WTC11 (cell line): ENCODE data around the gene COL4A1. TPM values are rescaled to one million over a fixed set of nuclear protein-coding genes. Genes with fewer than 3 reads are reported as not detected.

Experiments used
- ATAC-seq: fragments of 200-7000 bp; cut with Tn5 transposase; 2 replicates; pipeline ENCODE4 v1.10.0; 2021; ENCODE audit warnings: mild to moderate bottlenecking, moderate library complexity
- CTCF ChIA-PET: fragments of 300-600 bp; sonication (Branson Sonifier 250); formaldehyde crosslinking; loops from one replicate; lab custom pipeline; 2021; ENCODE audit warnings: antibody characterized with exemption; lab: Charles Lee
- POLR2A ChIA-PET: fragments of 350-600 bp; sonication (Branson Sonifier 250); formaldehyde crosslinking; loops from one replicate; lab custom pipeline; 2021; ENCODE audit warnings: antibody characterized with exemption; lab: Charles Lee
- DNase-seq: peaks from one replicate; pipeline ENCODE4 v3.0.0; 2021; ENCODE audit warnings: low spot score
- H3K27ac Mint-ChIP-seq: 2 replicates; pipeline ENCODE4 v1.8.0; 2021; ENCODE audit warnings: mixed read lengths
- H3K27me3 Mint-ChIP-seq: 2 replicates; pipeline ENCODE4 v1.8.0; 2021; ENCODE audit warnings: low read depth, mild to moderate bottlenecking, moderate library complexity, mixed read lengths
- H3K36me3 Mint-ChIP-seq: 2 replicates; pipeline ENCODE4 v1.8.0; 2021; ENCODE audit warnings: mixed read lengths
- H3K4me1 Mint-ChIP-seq: 2 replicates; pipeline ENCODE4 v1.8.0; 2022; ENCODE audit warnings: mixed read lengths
- H3K4me3 Mint-ChIP-seq: 2 replicates; pipeline ENCODE4 v1.8.0; 2021; ENCODE audit warnings: mild to moderate bottlenecking, moderate library complexity, mixed read lengths
- H3K9me3 Mint-ChIP-seq: 2 replicates; pipeline ENCODE4 v1.8.0; 2021; ENCODE audit warnings: mixed read lengths
- ELF4 ChIP-seq: sonication (generic); formaldehyde crosslinking; IDR thresholded peaks from 2 replicates; pipeline ENCODE4 v1.8.1; 2022; ENCODE audit warnings: low read depth, mild to moderate bottlenecking, moderate library complexity, missing genetic modification reagents
- FOXP1 ChIP-seq: sonication (generic); formaldehyde crosslinking; IDR thresholded peaks from 2 replicates; pipeline ENCODE4 v1.8.0; 2022; ENCODE audit warnings: missing genetic modification reagents, mild to moderate bottlenecking, moderate library complexity, borderline replicate concordance
- GABPB1 ChIP-seq: sonication (generic); formaldehyde crosslinking; IDR thresholded peaks from 2 replicates; pipeline ENCODE4 v1.8.1; 2023; ENCODE audit warnings: mild to moderate bottlenecking, missing genetic modification reagents
- GRHL2 ChIP-seq: fragments of 250-450 bp; sonication (Bioruptor Pico); IDR thresholded peaks from 2 replicates; pipeline ENCODE4 v1.8.0; 2022; ENCODE audit warnings: mild to moderate bottlenecking, moderate library complexity; ENCODE audit not compliant: insufficient replicate concordance, severe bottlenecking
- NFE2L1 ChIP-seq: sonication (generic); formaldehyde crosslinking; IDR thresholded peaks from 2 replicates; pipeline ENCODE4 v1.8.1; 2023; ENCODE audit warnings: missing genetic modification reagents
- NFYB ChIP-seq: sonication (generic); formaldehyde crosslinking; conservative IDR thresholded peaks from 2 replicates; pipeline ENCODE4 v1.8.0; 2022; ENCODE audit warnings: low read depth, missing genetic modification reagents
- PRRX2 ChIP-seq: fragments of 250-450 bp; sonication (Bioruptor Pico); IDR thresholded peaks from 2 replicates; pipeline ENCODE4 v1.8.0; 2021; ENCODE audit warnings: mild to moderate bottlenecking
- RORB ChIP-seq: fragments of 250-450 bp; sonication (Bioruptor Pico); IDR thresholded peaks from 2 replicates; pipeline ENCODE4 v1.9.0; 2021; ENCODE audit warnings: mild to moderate bottlenecking
- TP53 ChIP-seq: sonication (generic); formaldehyde crosslinking; IDR thresholded peaks from 2 replicates; pipeline ENCODE4 v1.8.1; 2023; ENCODE audit warnings: mild to moderate bottlenecking, missing genetic modification reagents
- USF1 ChIP-seq: sonication (generic); formaldehyde crosslinking; IDR thresholded peaks from 2 replicates; pipeline ENCODE4 v1.8.0; 2022; ENCODE audit warnings: mild to moderate bottlenecking, missing genetic modification reagents
- ZNF532 ChIP-seq: fragments of 250-450 bp; sonication (Bioruptor Pico); IDR thresholded peaks from 2 replicates; pipeline ENCODE4 v1.9.0; 2021; ENCODE audit warnings: mild to moderate bottlenecking, borderline replicate concordance
- total RNA-seq: library from RNA; stranded (reverse); gene quantifications from 3 replicates; pipeline ENCODE4 v1.2.3, GENCODE V29; 2021
- TF ChIP-seq, protein P1 (sequence below): sonication (generic); formaldehyde crosslinking; IDR thresholded peaks from 2 replicates; pipeline ENCODE4 v1.8.0; 2023; ENCODE audit warnings: missing genetic modification reagents, mild to moderate bottlenecking, borderline replicate concordance
- TF ChIP-seq, protein P2 (sequence below): sonication (generic); formaldehyde crosslinking; IDR thresholded peaks from 2 replicates; pipeline ENCODE4 v1.8.0; 2023; ENCODE audit warnings: mild to moderate bottlenecking, missing genetic modification reagents
- TF ChIP-seq, protein P3 (sequence below): fragments of 250-450 bp; sonication (Bioruptor Pico); conservative IDR thresholded peaks from 2 replicates; pipeline ENCODE4 v1.9.0; 2021; ENCODE audit warnings: mild to moderate bottlenecking

COL4A1 gene
- total RNA-seq, 1 experiment from 2014 or later, result 89.6 TPM

DNA sequence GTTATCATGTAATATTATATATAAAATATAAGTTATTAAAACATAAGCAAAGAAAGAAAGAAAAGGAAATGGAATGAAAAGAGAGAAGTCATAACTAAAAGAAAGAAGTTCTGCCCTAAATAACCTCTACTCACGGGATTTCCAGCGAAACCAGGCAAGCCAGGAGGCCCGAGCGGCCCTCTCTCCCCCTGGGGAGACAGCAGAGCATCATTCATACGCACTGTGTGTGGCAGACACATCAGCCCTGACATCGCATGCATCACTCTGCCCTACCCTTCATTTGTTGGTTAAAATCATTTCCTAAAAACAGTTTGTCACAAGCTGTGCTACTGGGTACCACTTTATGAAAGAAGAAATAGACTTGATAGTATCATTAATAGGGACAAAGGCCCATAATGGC is 95.2 kb downstream of the COL4A1 start:
- Mint-ChIP-seq H3K27ac (no peak overlapping the region), H3K36me3 (peaks cover 3% of the 10 kb centered on the region; the same call in 1 of the 2 replicates), H3K4me3 (no peak overlapping the region), H3K9me3 (no peaks in the 10 kb centered on the region; the same call in 1 of the 2 replicates), H3K4me1 (no peaks in the 10 kb centered on the region), H3K27me3 (no peaks in the 10 kb centered on the region)
- POLR2A ChIA-PET, result no interaction called here
- CTCF ChIA-PET, result no interaction called here
- DNase-seq (no peak), ATAC-seq (no peak)
- TF ChIP-seq FOXP1 (CRISPR knock-in tag) (no peak), ELF4 (no peak), TP53 (CRISPR knock-in tag) (no peak), USF1 (CRISPR knock-in tag) (no peak), NFYB (CRISPR knock-in tag) (no peak), ZNF532 (CRISPR knock-in tag) (no peak), GRHL2 (CRISPR knock-in tag) (no peak)
- TF ChIP-seq, protein P1, sequence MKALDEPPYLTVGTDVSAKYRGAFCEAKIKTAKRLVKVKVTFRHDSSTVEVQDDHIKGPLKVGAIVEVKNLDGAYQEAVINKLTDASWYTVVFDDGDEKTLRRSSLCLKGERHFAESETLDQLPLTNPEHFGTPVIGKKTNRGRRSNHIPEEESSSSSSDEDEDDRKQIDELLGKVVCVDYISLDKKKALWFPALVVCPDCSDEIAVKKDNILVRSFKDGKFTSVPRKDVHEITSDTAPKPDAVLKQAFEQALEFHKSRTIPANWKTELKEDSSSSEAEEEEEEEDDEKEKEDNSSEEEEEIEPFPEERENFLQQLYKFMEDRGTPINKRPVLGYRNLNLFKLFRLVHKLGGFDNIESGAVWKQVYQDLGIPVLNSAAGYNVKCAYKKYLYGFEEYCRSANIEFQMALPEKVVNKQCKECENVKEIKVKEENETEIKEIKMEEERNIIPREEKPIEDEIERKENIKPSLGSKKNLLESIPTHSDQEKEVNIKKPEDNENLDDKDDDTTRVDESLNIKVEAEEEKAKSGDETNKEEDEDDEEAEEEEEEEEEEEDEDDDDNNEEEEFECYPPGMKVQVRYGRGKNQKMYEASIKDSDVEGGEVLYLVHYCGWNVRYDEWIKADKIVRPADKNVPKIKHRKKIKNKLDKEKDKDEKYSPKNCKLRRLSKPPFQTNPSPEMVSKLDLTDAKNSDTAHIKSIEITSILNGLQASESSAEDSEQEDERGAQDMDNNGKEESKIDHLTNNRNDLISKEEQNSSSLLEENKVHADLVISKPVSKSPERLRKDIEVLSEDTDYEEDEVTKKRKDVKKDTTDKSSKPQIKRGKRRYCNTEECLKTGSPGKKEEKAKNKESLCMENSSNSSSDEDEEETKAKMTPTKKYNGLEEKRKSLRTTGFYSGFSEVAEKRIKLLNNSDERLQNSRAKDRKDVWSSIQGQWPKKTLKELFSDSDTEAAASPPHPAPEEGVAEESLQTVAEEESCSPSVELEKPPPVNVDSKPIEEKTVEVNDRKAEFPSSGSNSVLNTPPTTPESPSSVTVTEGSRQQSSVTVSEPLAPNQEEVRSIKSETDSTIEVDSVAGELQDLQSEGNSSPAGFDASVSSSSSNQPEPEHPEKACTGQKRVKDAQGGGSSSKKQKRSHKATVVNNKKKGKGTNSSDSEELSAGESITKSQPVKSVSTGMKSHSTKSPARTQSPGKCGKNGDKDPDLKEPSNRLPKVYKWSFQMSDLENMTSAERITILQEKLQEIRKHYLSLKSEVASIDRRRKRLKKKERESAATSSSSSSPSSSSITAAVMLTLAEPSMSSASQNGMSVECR (CRISPR knock-in tag), result no peak

DNA sequence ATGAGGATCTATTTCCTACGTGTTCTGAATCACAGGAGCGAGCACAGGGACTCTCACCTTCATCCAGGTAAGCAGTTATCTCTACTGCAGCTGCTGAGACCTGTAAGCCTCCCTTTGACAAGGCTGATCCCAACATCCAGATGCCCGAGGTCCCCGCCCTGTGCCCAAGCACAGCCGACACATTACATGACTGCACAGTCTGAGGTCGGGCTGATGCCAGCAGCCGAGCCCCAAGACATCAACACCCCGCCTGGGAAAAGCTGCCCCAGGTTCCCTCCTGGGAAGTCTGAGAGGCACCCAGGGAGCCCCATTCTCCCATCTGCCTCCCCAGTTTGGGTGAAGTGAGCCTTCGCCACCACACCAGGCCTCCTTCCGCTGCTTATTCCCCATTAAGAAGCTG is 95.9 kb downstream of the COL4A1 start:
- no peaks in the 10 kb centered on the region for H3K27me3 Mint-ChIP-seq
- H3K9me3 Mint-ChIP-seq, result no peaks in the 10 kb centered on the region; the same call in 1 of the 2 replicates
- DNase-seq (no peak), ATAC-seq (no peak)
- H3K36me3 Mint-ChIP-seq, result peaks cover 3% of the 10 kb centered on the region; the same call in 1 of the 2 replicates
- TF ChIP-seq NFE2L1 (CRISPR knock-in tag), result no peak
- TF ChIP-seq GABPB1 (CRISPR knock-in tag), result no peak
- no peaks in the 10 kb centered on the region for H3K4me1 Mint-ChIP-seq
- ChIA-PET POLR2A (no interaction called here), CTCF (no interaction called here)
- no peak overlapping the region for H3K27ac Mint-ChIP-seq
- H3K4me3 Mint-ChIP-seq, result no peak overlapping the region

DNA sequence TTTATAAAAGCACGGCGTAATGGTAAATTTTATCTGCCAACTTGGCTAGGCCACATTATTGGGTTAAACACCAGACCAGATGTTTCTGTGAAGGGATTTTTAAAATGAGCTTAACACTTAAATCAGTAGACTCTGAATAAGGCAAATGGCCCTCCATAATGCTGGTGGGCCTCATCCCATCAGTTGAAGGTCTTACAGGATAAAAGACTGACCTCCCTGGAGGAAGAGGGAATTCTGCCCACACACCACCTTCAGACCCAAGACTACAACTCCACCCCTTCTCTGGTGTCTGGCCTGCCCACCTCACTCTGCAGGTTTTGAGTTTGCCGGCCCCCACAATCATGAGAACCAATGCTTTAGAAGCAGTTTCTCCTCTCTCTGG is 96.4 kb downstream of the COL4A1 start:
- H3K4me3 Mint-ChIP-seq, result no peak overlapping the region
- H3K4me1 Mint-ChIP-seq, result no peaks in the 10 kb centered on the region
- ATAC-seq, result no peak
- no peak overlapping the region for H3K27ac Mint-ChIP-seq
- TF ChIP-seq RORB (CRISPR knock-in tag), result no peak
- TF ChIP-seq PRRX2 (CRISPR knock-in tag), result no peak
- TF ChIP-seq, protein P2, sequence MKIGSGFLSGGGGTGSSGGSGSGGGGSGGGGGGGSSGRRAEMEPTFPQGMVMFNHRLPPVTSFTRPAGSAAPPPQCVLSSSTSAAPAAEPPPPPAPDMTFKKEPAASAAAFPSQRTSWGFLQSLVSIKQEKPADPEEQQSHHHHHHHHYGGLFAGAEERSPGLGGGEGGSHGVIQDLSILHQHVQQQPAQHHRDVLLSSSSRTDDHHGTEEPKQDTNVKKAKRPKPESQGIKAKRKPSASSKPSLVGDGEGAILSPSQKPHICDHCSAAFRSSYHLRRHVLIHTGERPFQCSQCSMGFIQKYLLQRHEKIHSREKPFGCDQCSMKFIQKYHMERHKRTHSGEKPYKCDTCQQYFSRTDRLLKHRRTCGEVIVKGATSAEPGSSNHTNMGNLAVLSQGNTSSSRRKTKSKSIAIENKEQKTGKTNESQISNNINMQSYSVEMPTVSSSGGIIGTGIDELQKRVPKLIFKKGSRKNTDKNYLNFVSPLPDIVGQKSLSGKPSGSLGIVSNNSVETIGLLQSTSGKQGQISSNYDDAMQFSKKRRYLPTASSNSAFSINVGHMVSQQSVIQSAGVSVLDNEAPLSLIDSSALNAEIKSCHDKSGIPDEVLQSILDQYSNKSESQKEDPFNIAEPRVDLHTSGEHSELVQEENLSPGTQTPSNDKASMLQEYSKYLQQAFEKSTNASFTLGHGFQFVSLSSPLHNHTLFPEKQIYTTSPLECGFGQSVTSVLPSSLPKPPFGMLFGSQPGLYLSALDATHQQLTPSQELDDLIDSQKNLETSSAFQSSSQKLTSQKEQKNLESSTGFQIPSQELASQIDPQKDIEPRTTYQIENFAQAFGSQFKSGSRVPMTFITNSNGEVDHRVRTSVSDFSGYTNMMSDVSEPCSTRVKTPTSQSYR, result no peak
- TF ChIP-seq, protein P3, sequence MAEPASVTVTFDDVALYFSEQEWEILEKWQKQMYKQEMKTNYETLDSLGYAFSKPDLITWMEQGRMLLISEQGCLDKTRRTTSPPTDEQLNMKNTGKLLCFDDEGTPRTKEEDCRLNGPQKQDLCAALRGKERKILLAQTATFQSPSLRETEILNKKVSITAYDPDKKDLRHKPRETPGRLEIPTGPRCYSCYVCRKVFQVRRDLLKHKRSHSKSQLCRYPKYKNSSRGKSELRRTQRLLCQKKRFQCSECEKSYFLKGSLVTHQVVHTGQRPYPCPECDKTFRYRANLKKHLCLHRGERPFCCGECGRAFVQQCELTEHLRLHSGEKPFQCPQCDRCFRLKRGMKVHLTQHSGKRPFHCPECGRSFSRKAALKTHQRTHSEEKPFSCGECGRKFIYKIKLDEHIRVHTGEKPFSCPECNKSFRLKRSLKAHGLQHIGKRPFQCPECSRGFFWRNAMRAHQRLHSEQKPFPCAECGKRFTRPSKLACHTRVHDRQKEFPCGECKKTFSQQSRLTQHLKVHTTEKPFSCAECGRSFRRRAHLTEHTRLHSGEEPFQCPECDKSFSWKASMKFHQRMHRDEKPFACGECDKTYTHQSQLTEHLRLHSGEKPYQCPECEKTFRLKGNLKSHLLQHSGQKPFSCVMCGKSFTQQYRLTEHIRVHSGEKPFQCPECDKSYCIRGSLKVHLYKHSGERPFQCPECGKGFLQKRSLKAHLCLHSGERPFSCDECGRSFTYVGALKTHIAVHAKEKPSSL (CRISPR knock-in tag), result no peak
- H3K27me3 Mint-ChIP-seq, result no peaks in the 10 kb centered on the region
- POLR2A ChIA-PET, result no interaction called here
- DNase-seq, result no peak
- CTCF ChIA-PET, result no interaction called here
- no peaks in the 10 kb centered on the region; the same call in 1 of the 2 replicates for H3K9me3 Mint-ChIP-seq
- peaks cover 3% of the 10 kb centered on the region; the same call in 1 of the 2 replicates for H3K36me3 Mint-ChIP-seq
